RPMI8226 (cell line): Measurements from ENCODE around the gene PRKCZ.

Experiments
- DNase-seq: peaks from one replicate; pipeline ENCODE4 v3.0.0-alpha.2; 2015

PRKCZ gene

DNA sequence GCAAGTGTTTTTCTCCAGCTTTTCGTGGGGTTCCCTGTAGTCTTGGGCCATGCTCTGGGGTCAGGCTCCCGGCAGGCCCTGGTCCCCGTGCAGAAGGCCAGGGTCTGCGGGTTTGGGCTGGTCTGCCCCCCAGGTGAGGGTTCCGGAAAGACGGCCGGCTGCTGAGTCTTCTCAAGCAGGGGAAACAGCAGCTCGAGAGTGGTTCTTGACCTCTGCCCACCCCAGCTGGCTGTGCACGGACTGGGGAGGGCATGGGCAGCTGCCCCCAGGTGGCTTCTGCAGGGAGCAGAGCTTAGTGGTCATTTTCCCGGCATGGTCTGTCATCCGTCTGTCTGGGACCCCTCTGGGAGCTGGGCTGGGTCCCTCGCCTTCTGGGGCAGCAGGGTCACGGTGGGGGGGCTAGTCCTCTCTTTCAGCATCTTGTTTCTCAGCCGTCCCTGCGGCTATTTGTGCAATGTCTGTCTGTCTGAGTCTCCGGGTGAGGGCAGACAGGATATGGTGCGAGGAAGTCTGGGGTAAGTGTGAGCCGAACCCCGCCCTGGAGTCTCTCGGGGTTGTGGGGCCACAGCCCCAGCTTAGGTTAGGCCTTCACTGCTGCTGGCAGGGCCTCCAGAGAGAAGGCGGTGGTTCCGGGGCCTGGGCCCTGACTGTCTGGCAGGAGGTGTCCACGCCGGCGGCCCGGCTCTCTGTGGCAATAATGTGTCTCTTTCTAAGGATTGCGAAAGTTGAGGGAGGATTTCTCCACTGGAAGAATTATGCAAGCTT lies 184.0 kb downstream of the PRKCZ start:
- DNase-seq = no peak

DNA sequence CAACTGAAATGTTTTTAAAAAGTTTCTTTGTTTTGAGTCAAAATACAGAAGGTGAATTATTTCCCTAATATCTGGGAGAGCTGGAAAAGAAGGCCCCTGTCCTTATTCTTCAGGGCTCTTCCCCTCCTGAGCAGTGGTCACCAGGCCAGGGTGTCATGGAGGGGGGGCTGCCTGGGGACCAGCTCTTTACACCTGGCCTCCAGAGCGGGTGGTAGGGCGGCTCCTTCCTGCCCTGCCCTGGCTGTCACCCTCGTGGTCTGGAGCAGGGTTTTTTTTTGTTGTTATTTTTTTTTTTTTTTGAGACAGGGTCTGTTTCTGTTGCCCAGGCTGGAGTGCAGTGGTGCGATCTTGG lies 184.5 kb downstream of the PRKCZ start:
- no peak for DNase-seq
